ENCODE results near the gene PLA2G2D. TPM values are rescaled to one million over a fixed set of nuclear protein-coding genes. Genes with fewer than 3 reads are reported as not detected.
A peak's percentile ranks its signal among the peaks of the same experiment; 100 is the strongest.

PLA2G2D gene
- total and polyA plus RNA-seq, 2 of the 13 experiments (the other 11 are each of a cell fraction or from before 2014, with no cell fraction given) = not detected

- Histone ChIP-seq H3K9me3 (ENCODE audit: low read length) (peaks cover 6% of the 10 kb centered on the region; the same call in 1 of the 2 replicates), H3K79me2 (ENCODE audit: insufficient read depth, low read length) (no peaks in the 10 kb centered on the region), H4K20me1 (ENCODE audit: insufficient read depth, low read length) (no peaks in the 10 kb centered on the region), H3K36me3 (replicated peaks in 1 of 2; ENCODE audit: control insufficient read depth in 1 of 2, insufficient read depth in 2 of 2, low read length in 2 of 2) (no peaks in the 10 kb centered on the region), H3K4me3 (replicated peaks in 1 of 3; ENCODE audit: insufficient read depth in 1 of 3, low read depth in 2 of 3, low read length in 3 of 3) (no peak overlapping the region), H3K9ac (ENCODE audit: insufficient read depth, low read depth, low read length) (no peak overlapping the region), H2AFZ (ENCODE audit: low read length) (no peak overlapping the region), H3K4me2 (ENCODE audit: low read depth, low read length) (no peak overlapping the region), H3K27ac (ENCODE audit: extremely low read length, insufficient read depth, low read length) (no peak overlapping the region), H3K27me3 (ENCODE audit: control insufficient read depth in 1 of 2, insufficient read depth in 2 of 2, low read length in 2 of 2) (peaks cover 2 to 29% of the 10 kb centered on the region in 2 experiments), H3K4me1 (ENCODE audit: insufficient read depth, low read length) (peaks cover 30% of the 10 kb centered on the region)
- intact Hi-C loops (cut with micrococcal nuclease; ENCODE audit: unreplicated experiment) = no loop called here
- no TSS peak for BruUV-seq (replicated peaks)
- FAIRE-seq = no peak
- no peak for DNase-seq (ENCODE audit: low spot score)
- in situ Hi-C loops (cut with HindIII; ENCODE audit: extremely low pct_ligation_motif_present, low pct_unique_long_range_greater_than_20kb) = no loop called here
- WGBS (ENCODE audit: low lambda C conversion rate) = 37% methylated on average over 4 of the region's 10 CpGs
- CTCF ChIA-PET (ENCODE audit: low intra/inter-chr PET ratio, low total read pairs) = no interaction called here
- POLR2A ChIA-PET = no interaction called here
- TF ChIP-seq SYNCRIP (IDR thresholded peaks at IDR 0.05; ENCODE audit: insufficient read depth, low read depth, low read length) (no peak), ZNF563 (CRISPR knock-in tag; IDR thresholded peaks at IDR 0.05) (peak; percentile 92), ELK4 (CRISPR knock-in tag; IDR thresholded peaks at IDR 0.05; ENCODE audit: borderline replicate concordance) (no peak), MXD4 (CRISPR knock-in tag; IDR thresholded peaks at IDR 0.05) (no peak), ZNF512B (CRISPR knock-in tag; IDR thresholded peaks at IDR 0.05; ENCODE audit: borderline replicate concordance) (no peak), STAT5B (CRISPR knock-in tag; IDR thresholded peaks at IDR 0.05) (no peak), TCF7L2 (IDR thresholded peaks at IDR 0.05; ENCODE audit: low read depth, low read length) (no peak), HOXA5 (CRISPR knock-in tag; IDR thresholded peaks at IDR 0.05) (no peak), POLR2G (IDR thresholded peaks at IDR 0.05; ENCODE audit: low read depth, low read length) (no peak), ARNT2 (CRISPR knock-in tag; IDR thresholded peaks at IDR 0.05; ENCODE audit: low read depth) (no peak), ZNF33A (CRISPR knock-in tag; IDR thresholded peaks at IDR 0.05; ENCODE audit: borderline replicate concordance) (no peak), ZNF556 (CRISPR knock-in tag; IDR thresholded peaks at IDR 0.05; ENCODE audit: borderline replicate concordance) (no peak), ZFP90 (CRISPR knock-in tag; IDR thresholded peaks at IDR 0.05; ENCODE audit: borderline replicate concordance) (no peak), ZNF691 (CRISPR knock-in tag; IDR thresholded peaks at IDR 0.05; ENCODE audit: borderline replicate concordance, low read depth) (0 out of 2 replicates have a peak, but pooled peaks have one; percentile 39)
- ATAC-seq = no peak
Observed at GRCh38 chr1:20083178-20083944, 36.0 kb downstream of the PLA2G2D start.
